GM12878 (cell line): ENCODE data around the gene MIOS. TPM values are rescaled to one million over a fixed set of nuclear protein-coding genes. Genes with fewer than 3 reads are reported as not detected.
A peak's percentile ranks its signal among the peaks of the same experiment; 100 is the strongest.

ENCODE experiments used
- ATAC-seq: fragments of 200-7000 bp; cut with Tn5 transposase; 3 replicates; pipeline ENCODE4 v1.9.1; 2020; ENCODE audit warnings: mild to moderate bottlenecking, moderate library complexity
- BruUV-seq: library from RNA; stranded (reverse); fragments of 400-500 nt; replicated peaks from 2 replicates; lab custom pipeline; 2021; lab: Mats Ljungman, UMichigan
- CTCF ChIA-PET: fragments of 300-600 bp; sonication (Branson Sonifier 250); formaldehyde crosslinking; extraction: SDS; loops from one replicate; lab custom pipeline; 2021; ENCODE audit warnings: inconsistent platforms; lab: Yijun Ruan, JAX
- POLR2A ChIA-PET: fragments of 350-600 bp; formaldehyde crosslinking; extraction: SDS; loops from one replicate; lab custom pipeline; 2021; ENCODE audit warnings: inconsistent platforms; lab: Charles Lee
- RAD21 ChIA-PET: fragments of 300-600 bp; sonication (Branson Sonifier 250); formaldehyde crosslinking; loops from one replicate; lab custom pipeline; 2023; ENCODE audit warnings: antibody characterized with exemption; ENCODE audit not compliant: unreplicated experiment; lab: Charles Lee
- SMC1A ChIA-PET: fragments of 300-600 bp; sonication (Branson Sonifier 250); formaldehyde crosslinking; loops from one replicate; lab custom pipeline; 2023; ENCODE audit not compliant: unreplicated experiment, uncharacterized antibody; lab: Charles Lee
- DNase-seq: peaks from one replicate; pipeline ENCODE4 v3.0.0-alpha.2; 2011; ENCODE audit warnings: low read depth, low spot score
- FAIRE-seq: peaks from 3 replicates; lab custom pipeline; 2011; peaks lifted over from hg19 to GRCh38; lab: Jason Lieb, UNC
- H2AFZ ChIP-seq: 2 replicates; pipeline ENCODE4 v1.6.0; 2011; ENCODE audit warnings: low read depth, low read length, control low read depth; ENCODE audit not compliant: control insufficient read depth
- H3K27ac ChIP-seq: 2 replicates; pipeline ENCODE4 v1.5.1; 2011; ENCODE audit warnings: control low read depth; ENCODE audit not compliant: control insufficient read depth, insufficient read depth
- H3K27me3 ChIP-seq, 2 experiments: replicated peaks in 1 of 2; 2 replicates each; pipeline versions ENCODE4 v1.6.0 to v1.6.1; 2011; ENCODE audit warnings: low read length in 1 of 2; ENCODE audit not compliant: control insufficient read depth in 2 of 2, insufficient read depth in 2 of 2
- H3K36me3 ChIP-seq, 2 experiments: 2 replicates each; pipeline ENCODE4 v1.5.1; 2011; ENCODE audit warnings: low read length in 1 of 2; ENCODE audit not compliant: control insufficient read depth in 2 of 2, insufficient read depth in 2 of 2
- H3K4me1 ChIP-seq: 2 replicates; pipeline ENCODE4 v1.6.1; 2011; ENCODE audit warnings: mild to moderate bottlenecking, low read length, moderate library complexity, mixed read lengths; ENCODE audit not compliant: control insufficient read depth, insufficient read depth
- H3K4me2 ChIP-seq: 2 replicates; pipeline ENCODE4 v1.6.0; 2011; ENCODE audit warnings: control low read depth; ENCODE audit not compliant: control insufficient read depth, insufficient read depth
- H3K4me3 ChIP-seq: fragments of 200-600 bp; sonication (generic); 2 replicates; pipeline ENCODE4 v1.5.1; 2016
- H3K79me2 ChIP-seq: 2 replicates; pipeline ENCODE4 v1.6.0; 2011; ENCODE audit warnings: low read length; ENCODE audit not compliant: control insufficient read depth, insufficient read depth
- H3K9ac ChIP-seq: 2 replicates; pipeline ENCODE4 v1.8.0; 2011; ENCODE audit warnings: low read length, control low read depth, mixed read lengths; ENCODE audit not compliant: control insufficient read depth, insufficient read depth
- H3K9me3 ChIP-seq: replicated peaks from 3 replicates; pipeline ENCODE4 v1.5.1; 2011; ENCODE audit warnings: mild to moderate bottlenecking, low read length; ENCODE audit not compliant: control insufficient read depth, insufficient read depth
- H4K20me1 ChIP-seq: 2 replicates; pipeline ENCODE4 v1.6.0; 2011; ENCODE audit not compliant: control insufficient read depth, insufficient read depth
- BACH1 ChIP-seq: fragments of 450-650 bp; IDR thresholded peaks from 2 replicates; pipeline ENCODE4 v1.6.1; 2017; ENCODE audit warnings: mild to moderate bottlenecking, borderline replicate concordance
- EED ChIP-seq: sonication (generic); IDR thresholded peaks from 2 replicates; pipeline ENCODE4 v1.6.1; 2016; ENCODE audit warnings: antibody characterized with exemption, low read depth
- JUND ChIP-seq: IDR thresholded peaks from 2 replicates; pipeline ENCODE4 v1.6.1; 2012; ENCODE audit warnings: low read depth, mild to moderate bottlenecking, low read length, improper control_type of control experiment, moderate library complexity
- KDM1A ChIP-seq: fragments of 200-600 bp; sonication (generic); IDR thresholded peaks from 2 replicates; pipeline ENCODE4 v1.6.1; 2016; ENCODE audit warnings: borderline replicate concordance
- NBN ChIP-seq: fragments of 450-650 bp; IDR thresholded peaks from 2 replicates; pipeline ENCODE4 v1.6.1; 2016
- SKIL ChIP-seq: fragments of 450-650 bp; IDR thresholded peaks from 2 replicates; pipeline ENCODE4 v1.6.1; 2017; ENCODE audit warnings: mild to moderate bottlenecking, low read depth, inconsistent platforms; ENCODE audit not compliant: poor library complexity, severe bottlenecking
- SMAD1 ChIP-seq: fragments of 450-650 bp; IDR thresholded peaks from 2 replicates; pipeline ENCODE4 v1.6.1; 2018; ENCODE audit warnings: mild to moderate bottlenecking, low read depth; ENCODE audit not compliant: partially characterized antibody
- TBL1XR1 ChIP-seq: IDR thresholded peaks from 2 replicates; pipeline ENCODE4 v1.6.1; 2012; ENCODE audit warnings: low read depth, low read length, improper control_type of control experiment
- TCF12 ChIP-seq: IDR thresholded peaks from 2 replicates; pipeline ENCODE4 v1.6.1; 2011; ENCODE audit warnings: low read depth, mild to moderate bottlenecking, low read length
- ZBTB4 ChIP-seq: fragments of 450-650 bp; formaldehyde crosslinking; IDR thresholded peaks from 2 replicates; pipeline ENCODE4 v1.4.0; 2022; ENCODE audit warnings: mild to moderate bottlenecking, moderate library complexity
- ZNF217 ChIP-seq: fragments of 450-650 bp; IDR thresholded peaks from 2 replicates; pipeline ENCODE4 v1.6.1; 2017; ENCODE audit warnings: antibody characterized with exemption, mild to moderate bottlenecking
- WGBS: methylation state at CpG from one replicate; pipeline ENCODE4 v1.1.6; 2016; ENCODE audit warnings: low lambda C conversion rate; ENCODE audit not compliant: insufficient replicate concordance, insufficient coverage; ENCODE audit errors: missing lambda C conversion rate; 5-methylcytosine and 5-hydroxymethylcytosine counted together
- in situ Hi-C: fragments of 300-500 bp; cut with MboI; formaldehyde crosslinking; loops from 9 replicates; pipeline ENCODE4 v1.14.3; 2018; ENCODE audit warnings: mixed read lengths
- intact Hi-C: fragments of 100-400 bp; cut with micrococcal nuclease; formaldehyde crosslinking; loops from one replicate; pipeline ENCODE4 v1.14.2; 2022; ENCODE audit not compliant: unreplicated experiment
- polyA plus RNA-seq, 11 experiments: library from polyadenylated mRNA; depleted of rRNA in 4 of 11; unstranded in 6 of 11; stranded (reverse) in 5 of 11; fragments of >200 nt; fragmentation: Nextera tagmentation in 4 of 11; fragmentation: Illumina TruSeq in 1 of 11; extraction: Ambion mirVana in 4 of 11; extraction: Trizol in 1 of 11; gene quantifications; 1 replicate in 1 of 11; 2 replicates in 10 of 11; pipeline versions ENCODE4 v1.2.1 to v1.2.3, GENCODE V29; 2011 to 2016; ENCODE audit warnings: inconsistent platforms in 2 of 11, missing spikeins in 2 of 11, low read depth in 1 of 11
- total RNA-seq, 4 experiments: library from RNA; depleted of rRNA in 3 of 4; stranded (reverse); fragments of >200 nt in 3 of 4; fragmentation: Illumina TruSeq in 1 of 4; extraction: Trizol in 1 of 4; gene quantifications; 2 replicates each; pipeline versions ENCODE4 v1.2.1 to v1.2.3, GENCODE V29; 2013 to 2021

The MIOS gene
- total and polyA plus RNA-seq, 10 of the 15 experiments (the other 5 are each of a cell fraction or from before 2014, with no cell fraction given) = 13.1 to 94.9 (median 54.2) TPM

- no peak for FAIRE-seq
- intact Hi-C loops (no loop called here), in situ Hi-C loops (no loop called here)
- DNase-seq = no peak
- H3K36me3 ChIP-seq = peaks cover 0 to 24% of the 10 kb centered on the region in 2 experiments; a peak in 2 of 4 replicates
- ChIA-PET POLR2A (no interaction called here), RAD21 (no interaction called here), SMC1A (no interaction called here), CTCF (no interaction called here)
- H3K4me2 ChIP-seq = no peak overlapping the region
- no TSS peak for BruUV-seq
- no peak for TF ChIP-seq SKIL
- no peak for TF ChIP-seq JUND
- TF ChIP-seq SMAD1 = no peak
- TF ChIP-seq BACH1 = no peak
- no peak for TF ChIP-seq KDM1A
- TF ChIP-seq TCF12 = no peak
- no peak for TF ChIP-seq ZNF217
- TF ChIP-seq ZBTB4 (CRISPR knock-in tag) = no peak
- no peak for TF ChIP-seq EED
- TF ChIP-seq NBN = no peak
- no peak for TF ChIP-seq TBL1XR1
- WGBS = 76% methylated on average over 2 of the region's 2 CpGs
- H3K9ac ChIP-seq = no peak overlapping the region
- no peak overlapping the region for H2AFZ ChIP-seq
- peaks cover 96% of the 10 kb centered on the region for H3K79me2 ChIP-seq
- peaks cover 3% of the 10 kb centered on the region; the same call in 2 of the 3 replicates for H3K9me3 ChIP-seq
- H3K27me3 ChIP-seq = no peaks in the 10 kb centered on the region
- H4K20me1 ChIP-seq = 0 out of 2 replicates have a peak, but pooled peaks cover 4% of the 10 kb centered on the region
- no peak overlapping the region for H3K27ac ChIP-seq
- peak overlapping the region; percentile 22; the same call in 1 of the 2 replicates for H3K4me3 ChIP-seq
- no peak for ATAC-seq
- H3K4me1 ChIP-seq = peaks cover 20% of the 10 kb centered on the region
Observed at GRCh38 chr7:7573701-7574100, 7.0 kb downstream of the MIOS start.
